Esophagus (tissue), 2 donors: ENCODE results near the gene FHOD3. TPM values are rescaled to one million over a fixed set of nuclear protein-coding genes. Genes with fewer than 3 reads are reported as not detected.

Source experiments
- H3K27ac ChIP-seq, 2 donors: one replicate each; pipeline ENCODE4 v1.5.1; 2013; ENCODE audit warnings: low read depth in 2 of 2, mild to moderate bottlenecking in 2 of 2, inconsistent platforms in 1 of 2, low read length in 1 of 2, moderate library complexity in 1 of 2
- H3K27me3 ChIP-seq, 2 donors: one replicate each; pipeline ENCODE4 v1.6.1; 2013; ENCODE audit warnings: low read length in 2 of 2, control low read depth in 1 of 2, mild to moderate bottlenecking in 1 of 2; ENCODE audit not compliant: insufficient read depth in 2 of 2, control insufficient read depth in 1 of 2
- H3K36me3 ChIP-seq, 2 donors: one replicate each; pipeline ENCODE4 v1.6.1; 2013; ENCODE audit warnings: low read length in 1 of 2; ENCODE audit not compliant: control insufficient read depth in 2 of 2, insufficient read depth in 2 of 2
- H3K4me1 ChIP-seq, 2 donors: one replicate each; pipeline ENCODE4 v1.6.1; 2013; ENCODE audit warnings: low read length in 1 of 2; ENCODE audit not compliant: control insufficient read depth in 2 of 2, insufficient read depth in 2 of 2
- H3K4me3 ChIP-seq, 2 donors: one replicate each; pipeline ENCODE4 v1.5.1; 2013; ENCODE audit warnings: low read length in 2 of 2, mild to moderate bottlenecking in 2 of 2, low read depth in 1 of 2, moderate library complexity in 1 of 2
- H3K9me3 ChIP-seq, 2 donors: one replicate each; pipeline ENCODE4 v1.6.1; 2013; ENCODE audit warnings: mild to moderate bottlenecking in 2 of 2, low read depth in 1 of 2, low read length in 1 of 2, moderate library complexity in 1 of 2; ENCODE audit not compliant: control insufficient read depth in 2 of 2, insufficient read depth in 1 of 2
- WGBS, 2 donors: extraction: QIAGEN DNeasy Blood & Tissue Kit; methylation state at CpG; one replicate each; pipeline ENCODE4 v1.1.7; 2013; 5-methylcytosine and 5-hydroxymethylcytosine counted together
- polyA plus RNA-seq, 2 donors: library from polyadenylated mRNA; stranded (reverse); fragments of 200-250 nt; gene quantifications; one replicate each; pipeline ENCODE4 v1.2.3, GENCODE V29; 2013
- donor health status: healthy with polysubstance abuse.
- donor health status: Bipolar disorder and iron deficiency.

FHOD3 gene
- 10 to 100 TPM in 1 of 2 donors, 1 to 10 TPM in 1; 3.7 to 11.1 TPM for polyA plus RNA-seq

DNA sequence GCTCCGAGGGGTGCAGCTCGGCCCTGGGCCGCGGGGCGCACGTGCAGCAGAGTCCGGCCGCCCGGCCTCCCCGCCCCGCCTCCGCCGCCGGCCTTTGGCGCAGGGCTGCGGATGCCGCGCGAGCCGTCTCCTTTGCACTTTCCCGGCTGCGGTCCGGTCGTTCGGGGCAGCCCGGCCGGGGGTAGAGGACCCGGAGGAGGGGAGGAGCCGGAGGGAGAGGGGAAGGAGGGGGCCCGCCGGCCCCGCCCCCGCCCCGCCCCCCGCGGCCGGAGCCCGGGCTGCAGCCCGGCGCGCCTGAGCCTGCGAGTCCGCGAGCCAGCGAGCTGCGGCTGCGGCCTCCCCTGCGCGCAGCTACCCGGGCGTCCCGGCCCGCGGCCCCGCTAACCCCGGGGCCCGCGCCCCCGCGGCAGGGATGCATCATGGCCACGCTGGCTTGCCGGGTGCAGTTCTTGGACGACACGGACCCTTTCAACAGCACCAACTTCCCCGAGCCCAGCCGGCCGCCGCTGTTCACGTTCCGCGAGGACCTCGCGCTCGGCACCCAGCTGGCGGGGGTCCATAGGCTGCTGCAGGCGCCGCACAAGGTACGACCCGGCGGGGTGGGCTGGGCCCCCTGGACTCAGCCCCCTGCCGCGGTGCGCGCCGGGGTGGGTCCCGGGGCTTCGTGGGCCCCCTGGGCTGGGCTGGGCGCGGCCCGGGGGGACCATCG is at the start of gene FHOD3:
Gene FHOD3, plus strand, starts transcription at position 297 of the 709 bp plus-strand sequence. Its CDS starts 123 bp downstream, at position 420.
- no peaks in the 10 kb centered on the region for H3K36me3 ChIP-seq
- H3K27ac ChIP-seq = peak within 1 kb of the TSS; percentile 28 to 58
- 1% methylated on average over 51 to 91 of the region's 91 CpGs for WGBS, 2 donors
- H3K4me3 ChIP-seq = peak within 1 kb of the TSS; percentile 51 to 58
- peaks cover 0 to 4% of the 10 kb centered on the region in 2 donors for H3K4me1 ChIP-seq
- H3K27me3 ChIP-seq = peaks cover 0 to 4% of the 10 kb centered on the region in 2 donors
- no peaks in the 10 kb centered on the region for H3K9me3 ChIP-seq

DNA sequence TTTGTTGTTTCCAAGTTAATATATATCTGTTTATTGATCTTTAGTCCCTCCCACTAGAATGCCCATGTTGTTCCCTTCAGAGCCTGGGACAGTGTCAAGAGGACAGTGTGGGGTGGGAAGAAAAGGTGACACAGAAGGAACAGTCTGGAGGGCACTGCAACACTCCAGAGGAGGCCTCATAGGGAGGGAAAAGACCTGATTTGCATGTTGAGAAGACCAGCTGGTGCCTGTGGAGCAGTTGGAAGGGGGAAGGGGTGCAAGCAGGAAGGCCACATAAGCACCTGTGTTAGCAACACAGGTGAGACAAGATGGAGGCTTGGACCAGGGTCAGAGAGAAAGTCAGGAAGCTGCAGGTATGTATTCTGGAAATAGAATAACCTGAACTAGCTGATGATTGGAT is 48.1 kb upstream of the FHOD3 start:
- Histone ChIP-seq H3K4me3 (no peak overlapping the region), H3K4me1 (no peaks in the 10 kb centered on the region), H3K27ac (no peak overlapping the region), H3K27me3 (no peaks in the 10 kb centered on the region), H3K9me3 (no peaks in the 10 kb centered on the region), H3K36me3 (no peaks in the 10 kb centered on the region)

DNA sequence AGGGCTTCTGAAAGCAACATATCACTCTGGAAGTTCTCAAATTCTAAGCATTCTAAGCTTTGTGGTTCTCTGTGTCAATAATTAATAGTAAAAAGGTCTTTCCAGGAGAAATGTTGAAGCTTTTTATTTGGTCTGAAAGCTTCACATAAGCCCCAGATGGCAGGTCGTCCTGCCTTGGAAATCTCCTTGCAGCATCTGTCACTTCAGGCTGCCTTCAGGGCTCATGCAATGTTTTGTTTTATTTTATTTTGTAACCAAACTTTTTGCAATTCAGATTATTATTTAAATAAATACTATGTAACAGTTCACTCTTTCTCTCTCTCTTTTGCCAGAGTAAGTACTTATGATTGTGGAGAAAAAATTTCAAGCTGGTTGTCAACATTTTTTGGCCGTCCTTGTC is 46.7 kb upstream of the FHOD3 start:
- Histone ChIP-seq H3K9me3 (no peaks in the 10 kb centered on the region), H3K27ac (no peak overlapping the region), H3K36me3 (no peaks in the 10 kb centered on the region), H3K4me3 (no peak overlapping the region), H3K27me3 (no peaks in the 10 kb centered on the region), H3K4me1 (no peaks in the 10 kb centered on the region)
- WGBS, 2 donors = 69 to 77% methylated on average over 2 of the region's 2 CpGs

DNA sequence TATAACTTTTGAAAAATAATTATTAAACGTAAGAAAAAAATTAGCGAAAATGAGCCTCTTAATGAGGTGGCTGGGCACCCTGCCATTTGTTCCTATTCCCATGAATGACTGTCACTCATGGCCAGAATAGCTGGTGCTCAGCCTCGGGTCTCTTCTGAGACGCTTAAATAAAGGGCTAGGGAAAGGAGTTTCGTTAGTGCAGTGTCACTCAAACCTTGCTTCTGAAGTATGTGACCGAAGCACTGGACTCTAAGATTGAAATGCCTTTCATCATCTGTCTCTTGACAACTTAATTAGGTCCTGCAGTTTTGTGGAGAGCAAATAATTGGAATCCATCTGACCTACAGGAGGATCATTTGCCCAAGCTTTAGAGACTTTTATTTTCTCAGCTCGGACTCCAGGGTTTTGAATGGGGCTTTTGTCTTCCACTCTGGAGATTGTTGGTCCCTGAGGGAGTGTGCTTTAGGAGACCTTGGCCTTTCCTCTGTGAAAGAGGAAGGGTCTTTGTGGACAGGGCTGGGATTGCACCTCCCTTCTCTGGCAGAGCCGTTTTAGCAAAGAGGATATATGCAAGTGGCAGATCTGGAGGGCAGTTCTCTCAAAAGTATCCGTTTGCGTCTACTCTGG is 42.3 kb upstream of the FHOD3 start:
- Histone ChIP-seq H3K4me1 (no peaks in the 10 kb centered on the region), H3K27ac (no peak overlapping the region), H3K27me3 (no peaks in the 10 kb centered on the region), H3K4me3 (no peak overlapping the region), H3K36me3 (peaks cover 0 to 3% of the 10 kb centered on the region in 2 donors), H3K9me3 (no peaks in the 10 kb centered on the region)
- 78% methylated on average over 10 of the region's 10 CpGs for WGBS, 2 donors

DNA sequence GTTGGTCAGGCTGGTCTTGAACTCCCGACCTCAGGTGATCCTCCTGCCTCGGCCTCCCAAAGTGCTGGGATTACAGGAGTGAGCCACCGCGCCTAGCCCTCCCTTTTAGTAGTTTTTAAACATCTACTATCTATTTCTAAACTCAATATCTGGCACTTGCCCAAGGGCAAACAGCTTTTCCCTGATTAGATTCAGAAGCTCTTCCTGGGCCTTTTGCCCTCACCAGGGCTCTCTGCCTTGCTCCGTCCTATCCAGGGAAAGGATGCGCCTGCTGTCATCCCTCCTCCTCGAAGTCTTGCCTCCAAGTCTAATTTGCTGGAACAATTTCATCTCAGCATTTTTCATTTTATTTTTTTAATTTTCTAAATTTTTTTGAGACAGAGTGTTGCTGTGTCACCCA is 41.4 kb upstream of the FHOD3 start:
- H3K27ac ChIP-seq = no peak overlapping the region
- H3K4me3 ChIP-seq = no peak overlapping the region
- H3K27me3 ChIP-seq = no peaks in the 10 kb centered on the region
- no peaks in the 10 kb centered on the region for H3K4me1 ChIP-seq
- H3K9me3 ChIP-seq = no peaks in the 10 kb centered on the region
- WGBS, 2 donors = 90% methylated on average over 7 of the region's 7 CpGs
- H3K36me3 ChIP-seq = peaks cover 0 to 3% of the 10 kb centered on the region in 2 donors

DNA sequence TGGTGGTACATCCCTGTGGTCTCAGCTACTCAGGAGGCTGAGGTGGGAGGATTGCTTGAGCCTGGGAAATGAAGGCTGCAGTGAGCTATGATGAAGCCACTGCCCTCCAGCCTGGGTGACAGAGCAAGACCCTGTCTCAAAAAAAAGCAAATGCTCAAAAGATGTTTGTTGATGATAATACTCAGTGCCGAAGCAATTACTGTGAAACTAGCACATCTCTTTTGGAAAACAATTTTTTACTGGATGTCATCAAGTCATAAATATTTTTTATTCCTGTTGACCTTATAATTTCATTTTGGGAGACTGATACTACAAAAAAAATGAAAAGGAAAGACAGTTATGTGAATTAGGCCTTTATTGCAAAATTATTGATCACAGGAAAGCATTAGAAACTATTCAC is 34.5 kb upstream of the FHOD3 start:
- H3K27ac ChIP-seq = no peak overlapping the region
- no peak overlapping the region for H3K4me3 ChIP-seq
- H3K9me3 ChIP-seq = no peaks in the 10 kb centered on the region
- no peaks in the 10 kb centered on the region for H3K36me3 ChIP-seq
- no peaks in the 10 kb centered on the region for H3K4me1 ChIP-seq
- no peaks in the 10 kb centered on the region for H3K27me3 ChIP-seq
- WGBS, 2 donors = 91 to 95% methylated on average over 1 of the region's 1 CpG

DNA sequence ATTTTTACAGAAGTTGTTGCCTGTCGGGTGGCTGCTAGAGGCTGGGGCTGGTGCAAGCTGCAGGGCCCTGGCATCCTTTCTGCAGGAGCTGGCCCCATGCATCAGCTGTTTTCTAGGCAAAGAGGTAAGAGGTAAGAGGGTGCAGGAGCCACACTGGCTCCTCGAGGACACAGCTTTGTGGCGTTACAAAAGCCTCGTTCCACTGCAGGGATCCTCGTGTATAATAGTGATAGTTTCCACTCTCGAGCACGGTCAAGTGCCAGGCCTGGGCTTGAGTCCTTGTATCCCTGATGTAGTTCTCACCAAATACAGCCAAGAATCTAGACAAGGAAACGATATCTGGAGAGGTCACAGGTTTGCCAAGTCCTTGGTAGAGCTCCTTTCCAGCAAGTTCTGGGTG is 33.2 kb upstream of the FHOD3 start:
- H3K27me3 ChIP-seq = no peaks in the 10 kb centered on the region
- no peak overlapping the region for H3K27ac ChIP-seq
- H3K9me3 ChIP-seq = no peaks in the 10 kb centered on the region
- H3K36me3 ChIP-seq = no peaks in the 10 kb centered on the region
- 88 to 94% methylated on average over 8 of the region's 8 CpGs for WGBS, 2 donors
- H3K4me3 ChIP-seq = no peak overlapping the region
- no peaks in the 10 kb centered on the region for H3K4me1 ChIP-seq

DNA sequence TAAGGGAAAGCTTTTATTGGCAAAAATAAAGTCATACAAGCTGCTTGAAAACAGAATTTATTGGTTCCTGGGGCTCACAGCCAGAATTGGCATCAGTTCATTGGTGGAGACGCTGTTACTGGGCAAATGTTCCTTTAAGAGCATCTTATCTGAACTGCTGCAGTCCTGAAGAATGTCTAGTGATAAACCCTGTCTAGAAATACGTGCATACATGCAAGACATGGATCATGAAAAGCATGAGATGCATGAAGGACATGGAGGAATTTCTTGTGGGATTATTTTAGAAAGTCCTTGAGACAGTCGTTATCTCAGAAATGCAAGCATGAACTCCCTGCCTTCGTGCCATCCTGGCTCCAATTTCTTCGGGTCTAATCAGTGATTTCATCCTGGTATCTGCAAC is 32.5 kb upstream of the FHOD3 start:
- no peaks in the 10 kb centered on the region for H3K4me1 ChIP-seq
- WGBS, 2 donors = 52 to 54% methylated on average over 5 of the region's 5 CpGs
- no peaks in the 10 kb centered on the region for H3K9me3 ChIP-seq
- H3K27me3 ChIP-seq = no peaks in the 10 kb centered on the region
- no peak overlapping the region for H3K4me3 ChIP-seq
- peaks cover 0 to 4% of the 10 kb centered on the region in 2 donors for H3K36me3 ChIP-seq
- no peak overlapping the region for H3K27ac ChIP-seq

DNA sequence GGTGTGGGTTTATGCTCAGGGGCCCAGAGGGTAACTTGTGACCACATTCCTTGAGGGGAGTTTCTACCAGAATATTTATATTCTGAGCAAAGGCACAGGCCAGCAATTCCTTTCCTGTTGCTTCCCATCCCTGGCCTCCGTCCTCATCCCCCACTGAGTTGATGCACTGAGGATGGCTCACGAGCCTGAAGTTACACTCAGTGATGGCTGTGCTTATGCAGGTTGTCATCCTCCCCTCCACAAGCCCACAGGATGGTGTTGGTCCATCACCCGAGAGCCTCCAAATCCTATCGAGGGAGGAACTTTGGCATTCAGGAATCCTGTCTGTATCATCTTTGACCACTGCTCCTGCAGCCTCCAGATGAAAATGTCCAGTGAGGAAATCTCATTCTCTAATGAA is 28.4 kb upstream of the FHOD3 start:
- Histone ChIP-seq H3K36me3 (peaks cover 0 to 5% of the 10 kb centered on the region in 2 donors), H3K9me3 (no peaks in the 10 kb centered on the region), H3K27ac (no peak overlapping the region), H3K4me3 (no peak overlapping the region), H3K27me3 (no peaks in the 10 kb centered on the region), H3K4me1 (no peaks in the 10 kb centered on the region)
- 77 to 82% methylated on average over 4 of the region's 4 CpGs for WGBS, 2 donors

DNA sequence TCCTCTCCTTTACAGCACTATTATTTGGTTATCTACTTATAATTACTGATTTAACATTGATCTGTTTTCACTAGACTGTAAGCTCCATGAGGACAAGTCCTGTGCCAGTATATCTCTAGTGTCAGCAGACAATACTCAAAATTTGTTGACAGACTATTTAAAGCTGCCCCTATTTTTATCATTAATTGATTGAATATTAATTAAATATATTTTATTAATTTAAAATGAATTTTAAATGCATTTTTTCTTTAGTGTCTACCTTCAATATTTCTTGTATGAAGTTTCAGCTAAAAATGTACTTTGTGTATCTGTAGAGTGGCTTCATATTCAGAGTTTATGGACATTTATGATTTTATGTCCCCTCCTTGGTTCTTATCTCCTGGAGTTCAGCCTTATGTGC is 26.4 kb upstream of the FHOD3 start:
- Histone ChIP-seq H3K9me3 (no peaks in the 10 kb centered on the region), H3K27me3 (no peaks in the 10 kb centered on the region), H3K36me3 (peaks cover 0 to 5% of the 10 kb centered on the region in 2 donors), H3K4me3 (no peak overlapping the region), H3K4me1 (no peaks in the 10 kb centered on the region), H3K27ac (no peak overlapping the region)
